ENCODE results near the gene YTHDC1. TPM values are rescaled to one million over a fixed set of nuclear protein-coding genes. Genes with fewer than 3 reads are reported as not detected.
A peak's percentile ranks its signal among the peaks of the same experiment; 100 is the strongest.

Gene YTHDC1
- total RNA-seq, 2 donors from 2014 or later = 170 to 184 TPM

GRCh38 chr4:68291256-68291655 lies 58.6 kb downstream of the YTHDC1 start:
- TF ChIP-seq, protein P1, sequence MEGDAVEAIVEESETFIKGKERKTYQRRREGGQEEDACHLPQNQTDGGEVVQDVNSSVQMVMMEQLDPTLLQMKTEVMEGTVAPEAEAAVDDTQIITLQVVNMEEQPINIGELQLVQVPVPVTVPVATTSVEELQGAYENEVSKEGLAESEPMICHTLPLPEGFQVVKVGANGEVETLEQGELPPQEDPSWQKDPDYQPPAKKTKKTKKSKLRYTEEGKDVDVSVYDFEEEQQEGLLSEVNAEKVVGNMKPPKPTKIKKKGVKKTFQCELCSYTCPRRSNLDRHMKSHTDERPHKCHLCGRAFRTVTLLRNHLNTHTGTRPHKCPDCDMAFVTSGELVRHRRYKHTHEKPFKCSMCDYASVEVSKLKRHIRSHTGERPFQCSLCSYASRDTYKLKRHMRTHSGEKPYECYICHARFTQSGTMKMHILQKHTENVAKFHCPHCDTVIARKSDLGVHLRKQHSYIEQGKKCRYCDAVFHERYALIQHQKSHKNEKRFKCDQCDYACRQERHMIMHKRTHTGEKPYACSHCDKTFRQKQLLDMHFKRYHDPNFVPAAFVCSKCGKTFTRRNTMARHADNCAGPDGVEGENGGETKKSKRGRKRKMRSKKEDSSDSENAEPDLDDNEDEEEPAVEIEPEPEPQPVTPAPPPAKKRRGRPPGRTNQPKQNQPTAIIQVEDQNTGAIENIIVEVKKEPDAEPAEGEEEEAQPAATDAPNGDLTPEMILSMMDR (conservative IDR thresholded peaks at IDR 0.05) = no peak
- Histone ChIP-seq H3K9me3 (ENCODE audit: control insufficient read depth, low read length) (peaks cover 10% of the 10 kb centered on the region), H3K4me1 (ENCODE audit: control insufficient read depth, insufficient read depth, low read length) (peaks cover 10% of the 10 kb centered on the region), H3K4me3 (ENCODE audit: low read length) (no peak overlapping the region), H3K9ac (ENCODE audit: extremely low read depth, low read length, poor library complexity, severe bottlenecking) (no peak overlapping the region), H3K36me3 (ENCODE audit: control insufficient read depth, insufficient read depth, low read length) (no peaks in the 10 kb centered on the region), H3K27ac (ENCODE audit: low read depth, low read length) (no peak overlapping the region), H3K27me3 (ENCODE audit: control insufficient read depth, insufficient read depth, low read length, poor library complexity, severe bottlenecking) (no peaks in the 10 kb centered on the region)
- H3K4me3 Mint-ChIP-seq = no peak overlapping the region
- WGBS, 2 experiments (ENCODE audit: insufficient coverage in 1 of 2, insufficient read length in 1 of 2) = 93% methylated on average over 1 of the region's 1 CpG; no CpG with 5 or more reads in 1 of the 2 experiments
- peaks cover 12% of the 10 kb centered on the region for H3K4me1 Mint-ChIP-seq
- H3K36me3 Mint-ChIP-seq (ENCODE audit: low read depth) = peaks cover 5% of the 10 kb centered on the region
- peaks cover 25% of the 10 kb centered on the region for H3K9me3 Mint-ChIP-seq
- H3K27me3 Mint-ChIP-seq (ENCODE audit: insufficient read depth) = no peaks in the 10 kb centered on the region
- no peak overlapping the region for H3K27ac Mint-ChIP-seq
- no peak for DNase-seq

- Histone ChIP-seq H3K4me3 (ENCODE audit: low read length) (no peak overlapping the region), H3K36me3 (ENCODE audit: control insufficient read depth, insufficient read depth, low read length) (no peaks in the 10 kb centered on the region), H3K27me3 (ENCODE audit: control insufficient read depth, insufficient read depth, low read length, poor library complexity, severe bottlenecking) (no peaks in the 10 kb centered on the region), H3K9me3 (ENCODE audit: control insufficient read depth, low read length) (peaks cover 10% of the 10 kb centered on the region), H3K4me1 (ENCODE audit: control insufficient read depth, insufficient read depth, low read length) (peaks cover 10% of the 10 kb centered on the region), H3K27ac (ENCODE audit: low read depth, low read length) (no peak overlapping the region), H3K9ac (ENCODE audit: extremely low read depth, low read length, poor library complexity, severe bottlenecking) (no peak overlapping the region)
- no peaks in the 10 kb centered on the region for H3K27me3 Mint-ChIP-seq (ENCODE audit: insufficient read depth)
- peaks cover 5% of the 10 kb centered on the region for H3K36me3 Mint-ChIP-seq (ENCODE audit: low read depth)
- no peak overlapping the region for H3K4me3 Mint-ChIP-seq
- H3K9me3 Mint-ChIP-seq = peaks cover 17% of the 10 kb centered on the region
- TF ChIP-seq, protein P1 (conservative IDR thresholded peaks at IDR 0.05) = no peak
- 57 to 63% methylated on average over 1 to 2 of the region's 2 CpGs for WGBS, 2 experiments (ENCODE audit: insufficient coverage in 1 of 2, insufficient read length in 1 of 2)
- peak overlapping the region; percentile 3 for H3K27ac Mint-ChIP-seq
- no peak for DNase-seq
- peaks cover 20% of the 10 kb centered on the region for H3K4me1 Mint-ChIP-seq
Measured at GRCh38 chr4:68288393-68288740, 61.5 kb downstream of the YTHDC1 start.

DNA sequence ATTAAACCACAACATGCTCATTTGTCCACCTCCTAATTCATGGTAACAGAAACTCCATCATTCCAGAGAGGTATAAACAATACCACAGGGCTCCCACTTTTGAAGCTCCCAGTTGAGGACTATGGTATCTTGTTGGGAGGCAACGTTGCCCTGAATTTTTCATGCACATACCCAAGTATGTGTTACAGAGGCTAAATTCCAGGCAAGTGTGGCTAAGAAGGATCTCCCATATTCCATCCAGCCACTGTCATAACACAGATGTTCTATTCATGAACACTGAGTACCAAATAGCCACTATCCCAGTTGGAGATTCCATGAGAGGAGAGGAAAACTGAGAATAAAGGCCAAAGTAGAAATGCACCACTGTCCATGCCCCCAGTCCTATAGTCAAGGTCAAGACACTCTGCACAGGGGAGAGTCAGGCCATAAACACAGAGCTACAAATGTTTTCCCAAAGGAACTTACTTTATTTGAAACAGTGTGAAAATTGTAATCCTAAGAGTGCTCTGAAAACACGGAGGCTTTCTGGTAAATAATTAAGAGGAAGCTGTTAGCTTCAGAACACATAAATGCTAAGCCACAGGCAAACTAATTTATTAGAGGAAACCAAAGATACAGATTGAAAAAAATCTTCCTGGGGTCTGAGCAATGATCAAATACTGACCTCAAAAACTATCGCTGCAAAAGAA lies 62.0 kb downstream of the YTHDC1 start:
- no peak overlapping the region for H3K27ac ChIP-seq (ENCODE audit: low read depth, low read length)
- Mint-ChIP-seq H3K27me3 (ENCODE audit: insufficient read depth) (no peaks in the 10 kb centered on the region), H3K36me3 (ENCODE audit: low read depth) (peaks cover 5% of the 10 kb centered on the region), H3K4me3 (no peak overlapping the region), H3K9me3 (peaks cover 17% of the 10 kb centered on the region), H3K4me1 (peaks cover 26% of the 10 kb centered on the region), H3K27ac (peak overlapping the region; percentile 3)
- H3K27me3 ChIP-seq (ENCODE audit: control insufficient read depth, insufficient read depth, low read length, poor library complexity, severe bottlenecking) = no peaks in the 10 kb centered on the region
- no peak overlapping the region for H3K4me3 ChIP-seq (ENCODE audit: low read length)
- 93 to 95% methylated on average over 2 to 3 of the region's 3 CpGs for WGBS, 2 experiments (ENCODE audit: insufficient coverage in 1 of 2, insufficient read length in 1 of 2)
- peaks cover 10% of the 10 kb centered on the region for H3K4me1 ChIP-seq (ENCODE audit: control insufficient read depth, insufficient read depth, low read length)
- H3K36me3 ChIP-seq (ENCODE audit: control insufficient read depth, insufficient read depth, low read length) = no peaks in the 10 kb centered on the region
- H3K9ac ChIP-seq (ENCODE audit: extremely low read depth, low read length, poor library complexity, severe bottlenecking) = no peak overlapping the region
- DNase-seq = no peak
- TF ChIP-seq, protein P1 (conservative IDR thresholded peaks at IDR 0.05) = no peak
- peaks cover 10% of the 10 kb centered on the region for H3K9me3 ChIP-seq (ENCODE audit: control insufficient read depth, low read length)

All from endodermal cell (in vitro differentiated cells).